ENCODE data around the gene ECE2.
"Not testable (repeated sequence)": the region's sequence is repeated elsewhere in the genome, so short reads cannot be mapped to it uniquely, and the experiment has no call there.

The ECE2 gene

DNA sequence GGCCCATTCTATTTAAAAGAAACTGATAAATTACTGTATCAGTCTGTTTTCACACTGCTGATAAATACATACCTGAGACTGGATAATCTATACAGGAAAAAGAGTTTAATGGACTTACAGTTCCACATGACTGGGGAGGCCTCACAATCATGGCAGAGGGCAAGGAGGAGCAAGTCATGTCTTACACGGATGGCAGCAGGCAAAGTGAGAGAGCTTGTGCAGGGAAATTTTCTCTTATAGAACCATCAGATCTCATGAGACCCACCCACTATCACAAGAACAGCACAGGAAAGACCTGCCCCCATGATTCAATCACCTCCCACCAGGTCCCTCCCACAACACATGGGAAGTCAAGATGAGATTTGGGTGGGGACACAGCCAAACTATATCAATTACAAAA, 8.6 kb upstream of the ECE2 start:
- H3K27ac ChIP-seq (ENCODE audit: low read length, poor library complexity, severe bottlenecking); H3K36me3 ChIP-seq (ENCODE audit: control insufficient read depth in 1 of 2, insufficient read depth in 2 of 2, low read depth in 1 of 2, low read length in 2 of 2); H3K9me3 ChIP-seq (ENCODE audit: control insufficient read depth, low read length); H3K9ac ChIP-seq (ENCODE audit: low read length); H3K4me1 ChIP-seq (ENCODE audit: control insufficient read depth, insufficient read depth, low read depth, low read length); H3K23ac ChIP-seq (ENCODE audit: low read length in 2 of 2); H4K8ac ChIP-seq (ENCODE audit: low read length); H2BK5ac ChIP-seq (ENCODE audit: low read depth, low read length, poor library complexity, severe bottlenecking); H2AFZ ChIP-seq (ENCODE audit: low read depth, low read length); H2BK15ac ChIP-seq (ENCODE audit: low read depth, poor library complexity, severe bottlenecking); H3K4me2 ChIP-seq (ENCODE audit: low read length, poor library complexity, severe bottlenecking); H2BK120ac ChIP-seq (ENCODE audit: low read depth, low read length); H4K91ac ChIP-seq (ENCODE audit: low read length); H3K4ac ChIP-seq (ENCODE audit: low read depth in 1 of 2, low read length in 2 of 2); H3K14ac ChIP-seq (ENCODE audit: low read length in 2 of 2); H3K79me1 ChIP-seq (replicated peaks; ENCODE audit: low read length, poor library complexity, severe bottlenecking); H3K4me3 ChIP-seq (ENCODE audit: insufficient read depth in 1 of 2, low read depth in 1 of 2, low read length in 2 of 2); H3K18ac ChIP-seq (ENCODE audit: low read depth in 1 of 2, low read length in 2 of 2); H2BK12ac ChIP-seq (ENCODE audit: low read length in 2 of 2); DNase-seq; H2AK5ac ChIP-seq (ENCODE audit: low read length, severe bottlenecking): not testable (repeated sequence)
- 100% methylated on average over 1 of the region's 1 CpG for WGBS
- H3K27me3 ChIP-seq (ENCODE audit: control insufficient read depth in 1 of 2, insufficient read depth in 1 of 2, low read length in 2 of 2): peaks cover 12 to 45% of the 10 kb centered on the region in 2 experiments

- 89% methylated on average over 1 of the region's 1 CpG for WGBS
- no peak for DNase-seq
- Histone ChIP-seq H3K79me1 (replicated peaks; ENCODE audit: low read length, poor library complexity, severe bottlenecking) (no peaks in the 10 kb centered on the region), H2BK5ac (ENCODE audit: low read depth, low read length, poor library complexity, severe bottlenecking) (no peak overlapping the region), H3K14ac (ENCODE audit: low read length in 2 of 2) (no peak overlapping the region), H3K4me3 (ENCODE audit: insufficient read depth in 1 of 2, low read depth in 1 of 2, low read length in 2 of 2) (no peak overlapping the region), H2BK12ac (ENCODE audit: low read length in 2 of 2) (no peak overlapping the region), H2BK15ac (ENCODE audit: low read depth, poor library complexity, severe bottlenecking) (no peak overlapping the region), H3K18ac (ENCODE audit: low read depth in 1 of 2, low read length in 2 of 2) (no peak overlapping the region), H2AFZ (ENCODE audit: low read depth, low read length) (no peak overlapping the region), H4K91ac (ENCODE audit: low read length) (no peak overlapping the region), H3K23ac (ENCODE audit: low read length in 2 of 2) (no peak overlapping the region), H2AK5ac (ENCODE audit: low read length, severe bottlenecking) (no peak overlapping the region), H3K4ac (ENCODE audit: low read depth in 1 of 2, low read length in 2 of 2) (no peak overlapping the region), H3K27me3 (ENCODE audit: control insufficient read depth in 1 of 2, insufficient read depth in 1 of 2, low read length in 2 of 2) (peaks cover 30 to 61% of the 10 kb centered on the region in 2 experiments), H3K36me3 (ENCODE audit: control insufficient read depth in 1 of 2, insufficient read depth in 2 of 2, low read depth in 1 of 2, low read length in 2 of 2) (no peaks in the 10 kb centered on the region), H3K4me1 (ENCODE audit: control insufficient read depth, insufficient read depth, low read depth, low read length) (peaks cover 6% of the 10 kb centered on the region), H3K9me3 (ENCODE audit: control insufficient read depth, low read length) (no peaks in the 10 kb centered on the region), H3K9ac (ENCODE audit: low read length) (no peak overlapping the region), H4K8ac (ENCODE audit: low read length) (no peak overlapping the region), H3K4me2 (ENCODE audit: low read length, poor library complexity, severe bottlenecking) (no peak overlapping the region), H2BK120ac (ENCODE audit: low read depth, low read length) (no peak overlapping the region), H3K27ac (ENCODE audit: low read length, poor library complexity, severe bottlenecking) (no peak overlapping the region)
Measured at GRCh38 chr3:184272269-184272668, 3.6 kb upstream of the ECE2 start.

DNA sequence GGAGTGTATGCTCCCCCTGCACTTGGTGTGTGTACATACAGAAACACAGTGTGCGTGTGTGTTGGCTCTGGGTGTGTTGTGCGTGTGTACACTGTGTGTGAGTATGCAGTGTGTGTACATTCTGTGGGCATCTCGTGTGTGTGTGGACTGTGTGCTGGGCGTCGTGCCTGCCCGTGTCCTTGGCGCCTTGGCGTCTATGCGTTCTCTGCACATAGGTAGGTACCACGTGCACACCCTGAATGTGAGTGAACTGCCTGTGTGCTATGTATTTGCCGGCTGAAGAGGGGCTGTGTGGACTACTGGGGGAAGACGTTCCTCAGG, 481 bp upstream of the ECE2 start:
- Histone ChIP-seq H3K14ac (ENCODE audit: low read length in 2 of 2) (no peak overlapping the region), H3K18ac (ENCODE audit: low read depth in 1 of 2, low read length in 2 of 2) (no peak overlapping the region), H2AFZ (ENCODE audit: low read depth, low read length) (no peak overlapping the region), H3K4ac (ENCODE audit: low read depth in 1 of 2, low read length in 2 of 2) (no peak overlapping the region), H3K23ac (ENCODE audit: low read length in 2 of 2) (no peak overlapping the region), H4K91ac (ENCODE audit: low read length) (no peak overlapping the region), H3K4me2 (ENCODE audit: low read length, poor library complexity, severe bottlenecking) (no peak overlapping the region), H2BK120ac (ENCODE audit: low read depth, low read length) (no peak overlapping the region), H2BK5ac (ENCODE audit: low read depth, low read length, poor library complexity, severe bottlenecking) (no peak overlapping the region), H2BK12ac (ENCODE audit: low read length in 2 of 2) (no peak overlapping the region), H3K9ac (ENCODE audit: low read length) (no peak overlapping the region), H3K27me3 (ENCODE audit: control insufficient read depth in 1 of 2, insufficient read depth in 1 of 2, low read length in 2 of 2) (peaks cover 54 to 69% of the 10 kb centered on the region in 2 experiments), H2AK5ac (ENCODE audit: low read length, severe bottlenecking) (no peak overlapping the region), H3K4me1 (ENCODE audit: control insufficient read depth, insufficient read depth, low read depth, low read length) (peaks cover 6% of the 10 kb centered on the region), H3K79me1 (replicated peaks; ENCODE audit: low read length, poor library complexity, severe bottlenecking) (no peaks in the 10 kb centered on the region), H4K8ac (ENCODE audit: low read length) (no peak overlapping the region), H2BK15ac (ENCODE audit: low read depth, poor library complexity, severe bottlenecking) (no peak overlapping the region), H3K4me3 (ENCODE audit: insufficient read depth in 1 of 2, low read depth in 1 of 2, low read length in 2 of 2) (peak overlapping the region in 1 of 2 experiments; percentile 47), H3K27ac (ENCODE audit: low read length, poor library complexity, severe bottlenecking) (no peak overlapping the region), H3K9me3 (ENCODE audit: control insufficient read depth, low read length) (no peaks in the 10 kb centered on the region), H3K36me3 (ENCODE audit: control insufficient read depth in 1 of 2, insufficient read depth in 2 of 2, low read depth in 1 of 2, low read length in 2 of 2) (no peaks in the 10 kb centered on the region)
- no peak for DNase-seq
- WGBS: 78% methylated on average over 12 of the region's 12 CpGs

DNA sequence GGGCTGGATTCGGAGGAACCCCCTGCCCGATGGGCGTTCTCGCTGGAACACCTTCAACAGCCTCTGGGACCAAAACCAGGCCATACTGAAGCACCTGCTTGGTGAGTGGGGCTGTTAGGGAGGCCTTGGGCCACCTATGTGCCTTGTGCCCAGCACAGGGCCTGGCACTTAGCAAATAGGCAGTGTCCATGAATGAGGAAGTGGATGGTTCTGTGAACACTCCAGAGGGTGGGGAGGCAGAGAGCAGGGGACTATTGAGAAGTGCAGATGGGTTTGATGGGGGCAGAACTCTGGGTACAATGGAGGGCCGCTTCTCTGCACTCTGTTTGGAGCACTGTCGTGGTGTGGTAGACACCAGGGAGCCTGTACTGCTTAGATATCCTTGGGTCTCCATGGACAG, 1.5 kb downstream of the ECE2 start:
- WGBS: 84% methylated on average over 6 of the region's 6 CpGs
- no peak overlapping the region for H2BK5ac ChIP-seq (ENCODE audit: low read depth, low read length, poor library complexity, severe bottlenecking)

More for the DNA sequence above, 1.5 kb downstream of the ECE2 start:
- no peak overlapping the region for H2BK120ac ChIP-seq (ENCODE audit: low read depth, low read length)
- no peak overlapping the region for H3K18ac ChIP-seq (ENCODE audit: low read depth in 1 of 2, low read length in 2 of 2)
- no peak overlapping the region for H3K4me3 ChIP-seq (ENCODE audit: insufficient read depth in 1 of 2, low read depth in 1 of 2, low read length in 2 of 2)
- no peak overlapping the region for H3K4me2 ChIP-seq (ENCODE audit: low read length, poor library complexity, severe bottlenecking)
- no peak overlapping the region for H2BK15ac ChIP-seq (ENCODE audit: low read depth, poor library complexity, severe bottlenecking)
- H3K4me1 ChIP-seq (ENCODE audit: control insufficient read depth, insufficient read depth, low read depth, low read length): peaks cover 6% of the 10 kb centered on the region
- peaks cover 55 to 64% of the 10 kb centered on the region in 2 experiments for H3K27me3 ChIP-seq (ENCODE audit: control insufficient read depth in 1 of 2, insufficient read depth in 1 of 2, low read length in 2 of 2)
- H3K36me3 ChIP-seq (ENCODE audit: control insufficient read depth in 1 of 2, insufficient read depth in 2 of 2, low read depth in 1 of 2, low read length in 2 of 2): no peaks in the 10 kb centered on the region
- no peak overlapping the region for H2AFZ ChIP-seq (ENCODE audit: low read depth, low read length)
- no peak overlapping the region for H2BK12ac ChIP-seq (ENCODE audit: low read length in 2 of 2)
- H3K79me1 ChIP-seq (replicated peaks; ENCODE audit: low read length, poor library complexity, severe bottlenecking): no peaks in the 10 kb centered on the region
- peaks cover 10% of the 10 kb centered on the region for H3K9me3 ChIP-seq (ENCODE audit: control insufficient read depth, low read length)
- DNase-seq: no peak
- no peak overlapping the region for H4K91ac ChIP-seq (ENCODE audit: low read length)
- H3K4ac ChIP-seq (ENCODE audit: low read depth in 1 of 2, low read length in 2 of 2): no peak overlapping the region
- no peak overlapping the region for H3K23ac ChIP-seq (ENCODE audit: low read length in 2 of 2)
- no peak overlapping the region for H3K27ac ChIP-seq (ENCODE audit: low read length, poor library complexity, severe bottlenecking)
- H2AK5ac ChIP-seq (ENCODE audit: low read length, severe bottlenecking): no peak overlapping the region
- no peak overlapping the region for H3K14ac ChIP-seq (ENCODE audit: low read length in 2 of 2)
- H3K9ac ChIP-seq (ENCODE audit: low read length): no peak overlapping the region
- no peak overlapping the region for H4K8ac ChIP-seq (ENCODE audit: low read length)
